ENCODE measurements around the gene CFAP300. TPM values are rescaled to one million over a fixed set of nuclear protein-coding genes. Genes with fewer than 3 reads are reported as not detected.

Gene CFAP300
- total and polyA plus RNA-seq, 2 of the 8 experiments (the other 6 are each of a cell fraction or from before 2014, with no cell fraction given) = 2.1 to 2.8 TPM

- no peak overlapping the region for H3K14ac ChIP-seq (ENCODE audit: insufficient read length)
- H3K4ac ChIP-seq (replicated peaks; ENCODE audit: insufficient read length, low read depth, low read length) = no peak overlapping the region
- H3K4me3 ChIP-seq (ENCODE audit: extremely low read depth in 1 of 4, insufficient read depth in 2 of 4, low read depth in 3 of 4, low read length in 4 of 4) = no peak overlapping the region
- no peaks in the 10 kb centered on the region for H3K79me2 ChIP-seq (ENCODE audit: control insufficient read depth in 1 of 2, insufficient read depth in 2 of 2, low read length in 2 of 2)
- H2AK5ac ChIP-seq (ENCODE audit: low read depth, low read length) = no peak overlapping the region
- H2AFZ ChIP-seq (ENCODE audit: low read length) = no peak overlapping the region
- H2BK120ac ChIP-seq (replicated peaks; ENCODE audit: low read depth, low read length) = no peak overlapping the region
- H2BK20ac ChIP-seq (ENCODE audit: low read length) = no peak overlapping the region
- H3K9me3 ChIP-seq (ENCODE audit: insufficient read depth in 2 of 2, low read depth in 1 of 2, low read length in 1 of 2) = peaks cover 6 to 8% of the 10 kb centered on the region in 2 experiments; a peak in 2 of 4 replicates
- DNase-seq (ENCODE audit: low read depth in 1 of 2, low spot score in 2 of 2) (no peak), FAIRE-seq (no peak)
- H3K56ac ChIP-seq (replicated peaks; ENCODE audit: insufficient read length, low read depth, low read length) = no peak overlapping the region
- no peak overlapping the region for H3K18ac ChIP-seq (ENCODE audit: extremely low read depth, low read length)
- H3K9ac ChIP-seq (replicated peaks in 1 of 4; ENCODE audit: extremely low read depth in 1 of 4, low read depth in 3 of 4, low read length in 3 of 4) = no peak overlapping the region
- no peak overlapping the region for H4K8ac ChIP-seq (ENCODE audit: extremely low read depth, insufficient read depth, low read length)
- no peak overlapping the region for H3K4me2 ChIP-seq (ENCODE audit: insufficient read depth in 1 of 2, low read depth in 2 of 2, low read length in 2 of 2)
- H2BK15ac ChIP-seq (ENCODE audit: low read length) = no peak overlapping the region
- H3K27ac ChIP-seq (ENCODE audit: low read depth, low read length) = no peak overlapping the region
- no peak overlapping the region for H2BK12ac ChIP-seq (ENCODE audit: low read depth, low read length)
- WGBS, 2 experiments (ENCODE audit: extremely low coverage in 1 of 2, insufficient coverage in 1 of 2, insufficient read length in 1 of 2, insufficient replicate concordance in 2 of 2, low coverage in 1 of 2, low lambda C conversion rate in 2 of 2, missing lambda C conversion rate in 1 of 2) = 73% methylated on average over 1 of the region's 1 CpG; no CpG with 5 or more reads in 1 of the 2 experiments
- H4K91ac ChIP-seq (replicated peaks; ENCODE audit: insufficient read length, low read length) = no peak overlapping the region
- H3K4me1 ChIP-seq (replicated peaks in 1 of 4; ENCODE audit: control insufficient read depth in 3 of 4, insufficient read depth in 4 of 4, low read length in 3 of 4) = peaks cover 0 to 2% (median 0%) of the 10 kb centered on the region in 4 experiments; a peak in 1 of 7 replicates
- ChIA-PET POLR2A (ENCODE audit: partially characterized antibody) (no interaction called here), CTCF (ENCODE audit: partially characterized antibody) (interaction anchor here (1.4 kb wide), 1 partner anchor 11 kb away, joined by 3 read pairs; no protein-coding TSS in a partner anchor)
- no peaks in the 10 kb centered on the region for H3K27me3 ChIP-seq (replicated peaks in 1 of 4; ENCODE audit: control insufficient read depth in 3 of 4, extremely low read depth in 1 of 4, insufficient read depth in 3 of 4, low read length in 3 of 4)
- no peaks in the 10 kb centered on the region for H3K79me1 ChIP-seq (ENCODE audit: low read depth, low read length)
- H3K23ac ChIP-seq (ENCODE audit: insufficient read length) = no peak overlapping the region
- no peak overlapping the region for H2BK5ac ChIP-seq (ENCODE audit: low read depth, low read length)
- no peaks in the 10 kb centered on the region for H4K20me1 ChIP-seq (replicated peaks in 1 of 2; ENCODE audit: control insufficient read depth in 1 of 2, insufficient read depth in 2 of 2, low read length in 2 of 2)
- H3K36me3 ChIP-seq (ENCODE audit: control insufficient read depth in 2 of 4, insufficient read depth in 4 of 4, low read length in 3 of 4) = no peaks in the 10 kb centered on the region
- H3K23me2 ChIP-seq (ENCODE audit: low read depth, low read length) = no peaks in the 10 kb centered on the region
- H4K5ac ChIP-seq (ENCODE audit: insufficient read length, low read depth, low read length) = no peak overlapping the region
- TF ChIP-seq JUND (IDR thresholded peaks at IDR 0.05; ENCODE audit: low read length) (no peak), ASH2L (IDR thresholded peaks at IDR 0.05; ENCODE audit: low read length) (no peak), SIRT6 (IDR thresholded peaks at IDR 0.05; ENCODE audit: low read length) (no peak), TAF1 (IDR thresholded peaks at IDR 0.05; ENCODE audit: low read depth, low read length) (no peak), ZNF274 (IDR thresholded peaks at IDR 0.05; ENCODE audit: borderline replicate concordance, extremely low read depth, low read length) (no peak), EZH2 (IDR thresholded peaks at IDR 0.05; ENCODE audit: low read depth, low read length, severe bottlenecking) (no peak), CBX5 (IDR thresholded peaks at IDR 0.05; ENCODE audit: low read depth, low read length) (no peak)
These were observed 24.5 kb downstream of the CFAP300 start for GRCh38 chr11:102071497-102072472.

All from H1 (cell line).